Liver (tissue), 9 donors: ENCODE results near the gene PAAF1. TPM values are rescaled to one million over a fixed set of nuclear protein-coding genes. Genes with fewer than 3 reads are reported as not detected.

Experiments
- DNase-seq: peaks from one replicate; pipeline ENCODE4 v3.0.0-alpha.2; 2017; ENCODE audit warnings: low spot score
- H3K27ac ChIP-seq, 2 donors: one replicate each; pipeline ENCODE4 v1.7.0; 2013; ENCODE audit warnings: inconsistent platforms in 2 of 2, low read length in 2 of 2, control low read depth in 1 of 2, low read depth in 1 of 2, mild to moderate bottlenecking in 1 of 2
- H3K27me3 ChIP-seq, 4 donors: one replicate each; pipeline versions ENCODE4 v1.6.1 to v1.7.0; 2013; ENCODE audit warnings: low read length in 3 of 4, inconsistent platforms in 1 of 4, mild to moderate bottlenecking in 1 of 4, moderate library complexity in 1 of 4; ENCODE audit not compliant: control insufficient read depth in 4 of 4, insufficient read depth in 4 of 4
- H3K36me3 ChIP-seq, 4 donors: one replicate each; pipeline versions ENCODE4 v1.6.1 to v1.7.0; 2013; ENCODE audit warnings: low read length in 3 of 4, mild to moderate bottlenecking in 3 of 4, low read depth in 1 of 4, moderate library complexity in 1 of 4; ENCODE audit not compliant: control insufficient read depth in 4 of 4, insufficient read depth in 3 of 4
- H3K4me1 ChIP-seq, 4 donors: one replicate each; pipeline versions ENCODE4 v1.6.1 to v1.7.0; 2013; ENCODE audit warnings: low read length in 3 of 4, mild to moderate bottlenecking in 3 of 4, moderate library complexity in 1 of 4; ENCODE audit not compliant: control insufficient read depth in 4 of 4, insufficient read depth in 4 of 4
- H3K4me3 ChIP-seq, 3 donors: one replicate each; pipeline versions ENCODE4 v1.6.1 to v1.7.0; 2013; ENCODE audit warnings: low read length in 3 of 3, control low read depth in 1 of 3, low read depth in 1 of 3, mild to moderate bottlenecking in 1 of 3
- H3K9ac ChIP-seq, 2 donors: one replicate each; pipeline ENCODE4 v1.7.0; 2013; ENCODE audit warnings: low read length in 2 of 2, mild to moderate bottlenecking in 2 of 2, moderate library complexity in 2 of 2, control low read depth in 1 of 2, low read depth in 1 of 2
- H3K9me3 ChIP-seq, 4 donors: one replicate each; pipeline versions ENCODE4 v1.6.1 to v1.7.0; 2013; ENCODE audit warnings: low read length in 3 of 4; ENCODE audit not compliant: control insufficient read depth in 4 of 4
- CTCF ChIP-seq: fragments of 150-350 bp; IDR thresholded peaks from 2 replicates; pipeline ENCODE4 v1.5.1; 2017; ENCODE audit warnings: improper control_type of control experiment, low read depth, low read length; ENCODE audit not compliant: missing input control
- EGR1 ChIP-seq, 2 donors: IDR thresholded peaks; 2 replicates each; pipeline ENCODE4 v1.6.1; 2016 to 2018; ENCODE audit warnings: antibody characterized with exemption in 2 of 2, low read depth in 2 of 2
- FOXA1 ChIP-seq: IDR thresholded peaks from 2 replicates; pipeline ENCODE4 v1.6.1; 2016; ENCODE audit warnings: antibody characterized with exemption
- FOXA2 ChIP-seq: IDR thresholded peaks from 2 replicates; pipeline ENCODE4 v1.6.1; 2016; ENCODE audit warnings: antibody characterized with exemption
- GABPA ChIP-seq, 2 donors: IDR thresholded peaks in 1 of 2; conservative IDR thresholded peaks in 1 of 2; 2 replicates each; pipeline ENCODE4 v1.6.1; 2016; ENCODE audit warnings: antibody characterized with exemption in 2 of 2, mild to moderate bottlenecking in 1 of 2, moderate library complexity in 1 of 2
- HNF4A ChIP-seq, 2 donors: conservative IDR thresholded peaks; 2 replicates each; pipeline ENCODE4 v1.6.1; 2016; ENCODE audit warnings: antibody characterized with exemption in 2 of 2, mild to moderate bottlenecking in 2 of 2
- HNF4G ChIP-seq: IDR thresholded peaks from 2 replicates; pipeline ENCODE4 v1.6.1; 2016; ENCODE audit warnings: antibody characterized with exemption
- MAX ChIP-seq: IDR thresholded peaks from 2 replicates; pipeline ENCODE4 v1.6.1; 2016; ENCODE audit warnings: antibody characterized with exemption
- RAD21 ChIP-seq, 2 donors: IDR thresholded peaks; 2 replicates each; pipeline ENCODE4 v1.6.1; 2016; ENCODE audit warnings: antibody characterized with exemption in 2 of 2, mild to moderate bottlenecking in 2 of 2
- REST ChIP-seq: IDR thresholded peaks from 2 replicates; pipeline ENCODE4 v1.6.1; 2016; ENCODE audit warnings: antibody characterized with exemption, mild to moderate bottlenecking
- RXRA ChIP-seq, 2 donors: IDR thresholded peaks; 2 replicates each; pipeline ENCODE4 v1.6.1; 2017 to 2018; ENCODE audit warnings: antibody characterized with exemption in 2 of 2, mild to moderate bottlenecking in 1 of 2
- YY1 ChIP-seq: IDR thresholded peaks from 2 replicates; pipeline ENCODE4 v1.6.1; 2016; ENCODE audit warnings: antibody characterized with exemption, mild to moderate bottlenecking
- ZBTB33 ChIP-seq: IDR thresholded peaks from 2 replicates; pipeline ENCODE4 v1.6.1; 2016; ENCODE audit warnings: antibody characterized with exemption
- WGBS: extraction: QIAGEN DNeasy Blood & Tissue Kit; methylation state at CpG from one replicate; pipeline ENCODE4 v1.1.7; 2013; 5-methylcytosine and 5-hydroxymethylcytosine counted together
- polyA plus RNA-seq, 2 donors: library from polyadenylated mRNA; stranded (reverse) in 1 of 2; unstranded in 1 of 2; fragments of 200-250 nt in 1 of 2; fragments of >200 nt in 1 of 2; fragmentation: Nextera tagmentation in 1 of 2; extraction: Ambion mirVana in 1 of 2; gene quantifications; one replicate each; pipeline versions ENCODE4 v1.2.1 to v1.2.3, GENCODE V29; 2013 to 2015
- total RNA-seq, 2 donors: library from RNA; depleted of rRNA; stranded (reverse); fragments of >200 nt; gene quantifications; one replicate each; pipeline ENCODE4 v1.2.3, GENCODE V29; 2014
- donor health status: healthy.
- donor health status: healthy.
- donor health status: healthy.
- donor health status: healthy.
- donor health status: healthy.

PAAF1 gene
- total and polyA plus RNA-seq, 4 donors, result 5.3 to 10.4 (median 8.3) TPM

GRCh38 chr11:73944901-73945300 is 68.1 kb downstream of the PAAF1 start (continued):
- TF ChIP-seq REST, result no peak

GRCh38 chr11:73945396-73945795 is 68.6 kb downstream of the PAAF1 start:
- no peaks in the 10 kb centered on the region for H3K4me1 ChIP-seq
- no peak for DNase-seq
- no peak overlapping the region for H3K9ac ChIP-seq
- no peaks in the 10 kb centered on the region for H3K36me3 ChIP-seq
- WGBS, result 64% methylated on average over 4 of the region's 4 CpGs
- no peak overlapping the region for H3K4me3 ChIP-seq
- no peaks in the 10 kb centered on the region for H3K27me3 ChIP-seq
- no peak overlapping the region for H3K27ac ChIP-seq
- no peak for TF ChIP-seq FOXA2
- TF ChIP-seq CTCF, result no peak
- no peak for TF ChIP-seq FOXA1
- H3K9me3 ChIP-seq, result no peaks in the 10 kb centered on the region

- Histone ChIP-seq H3K27ac (no peak overlapping the region), H3K4me3 (no peak overlapping the region), H3K9ac (no peak overlapping the region), H3K9me3 (no peaks in the 10 kb centered on the region), H3K27me3 (no peaks in the 10 kb centered on the region), H3K4me1 (no peaks in the 10 kb centered on the region), H3K36me3 (no peaks in the 10 kb centered on the region)
- no peak for DNase-seq
- 77% methylated on average over 13 of the region's 13 CpGs for WGBS
- TF ChIP-seq HNF4A (conservative IDR thresholded peaks at IDR 0.05) (peak in 1 of 2 donors; percentile 42), RAD21 (IDR thresholded peaks at IDR 0.05) (no peak)
Measured at GRCh38 chr11:73946798-73947458, 70.1 kb downstream of the PAAF1 start.

- 84% methylated on average over 4 of the region's 4 CpGs for WGBS
- no peak for DNase-seq
- Histone ChIP-seq H3K9ac (no peak overlapping the region), H3K4me3 (no peak overlapping the region), H3K27me3 (no peaks in the 10 kb centered on the region), H3K36me3 (no peaks in the 10 kb centered on the region), H3K9me3 (no peaks in the 10 kb centered on the region), H3K27ac (no peak overlapping the region), H3K4me1 (no peaks in the 10 kb centered on the region)
- TF ChIP-seq GABPA (IDR thresholded peaks at IDR 0.05 in 1 of 2, conservative IDR thresholded peaks at IDR 0.05 in 1 of 2) (no peak), ZBTB33 (no peak), CTCF (no peak), RAD21 (IDR thresholded peaks at IDR 0.05) (no peak), RXRA (IDR thresholded peaks at IDR 0.05) (no peak), EGR1 (IDR thresholded peaks at IDR 0.05; ENCODE audit: low read depth in 2 of 2) (no peak), FOXA1 (no peak), MAX (no peak), YY1 (no peak), HNF4G (no peak)
Measured at GRCh38 chr11:73949246-73949645, 72.4 kb downstream of the PAAF1 start.
